HG02798 (cell line): ENCODE data around the gene DNHD1.

ENCODE experiments used
- ATAC-seq: cut with Tn5 transposase; IDR thresholded peaks from one replicate; pipeline ENCODE4 v1.9.1; 2021; ENCODE audit warnings: mild to moderate bottlenecking; ENCODE audit not compliant: unreplicated experiment, poor library complexity

DNHD1 gene

GRCh38 chr11:6607190-6607795 is 110.2 kb downstream of the DNHD1 start:
- no peak for ATAC-seq

GRCh38 chr11:6608011-6608410 is 110.9 kb downstream of the DNHD1 start:
- ATAC-seq: no peak

- ATAC-seq: no peak
Measured at GRCh38 chr11:6608726-6609501, 111.8 kb downstream of the DNHD1 start.

GRCh38 chr11:6609502-6610015 is 112.5 kb downstream of the DNHD1 start:
- no peak for ATAC-seq

- ATAC-seq: no peak
Measured at GRCh38 chr11:6610591-6610990, 113.5 kb downstream of the DNHD1 start.

- ATAC-seq: no peak
Measured at GRCh38 chr11:6611092-6611962, 114.2 kb downstream of the DNHD1 start.

GRCh38 chr11:6611963-6612212 is 114.8 kb downstream of the DNHD1 start:
- peak; percentile 19 for ATAC-seq

GRCh38 chr11:6612213-6613041 is 115.3 kb downstream of the DNHD1 start, which contains the start of gene TAF10:
TAF10 (minus strand) TSS chr11:6612216; CDS start chr11:6612189, 27 bp downstream.
- ATAC-seq: peak; percentile 91

- ATAC-seq: no peak
Measured at GRCh38 chr11:6613496-6613895, 116.4 kb downstream of the DNHD1 start.

GRCh38 chr11:6614446-6614845 is 117.4 kb downstream of the DNHD1 start:
- no peak for ATAC-seq

- ATAC-seq: no peak
Measured at GRCh38 chr11:6615046-6615445, 118.0 kb downstream of the DNHD1 start.

GRCh38 chr11:6615882-6616585 is 119.0 kb downstream of the DNHD1 start:
- ATAC-seq: no peak

GRCh38 chr11:6616596-6617250 is 119.6 kb downstream of the DNHD1 start:
- ATAC-seq: no peak

GRCh38 chr11:6617315-6617781 is 120.3 kb downstream of the DNHD1 start:
- no peak for ATAC-seq

- ATAC-seq: peak; percentile 5
Measured at GRCh38 chr11:6618117-6619003, 121.3 kb downstream of the DNHD1 start.

GRCh38 chr11:6619004-6619745 is 122.1 kb downstream of the DNHD1 start, which contains the start of gene TPP1:
TPP1 (minus strand) TSS chr11:6619422; CDS start chr11:6619400, 22 bp downstream.
- ATAC-seq: peak; percentile 99

GRCh38 chr11:6620636-6621035 is 123.6 kb downstream of the DNHD1 start:
- ATAC-seq: no peak
